Astrocyte of the spinal cord (primary cell): ENCODE measurements around the gene HECW1.

Experiments
- DNase-seq: peaks from one replicate; pipeline ENCODE4 v3.0.0; 2011; ENCODE audit warnings: low read depth, low spot score
- H3K4me3 ChIP-seq: 2 replicates; pipeline ENCODE4 v1.5.1; 2011; ENCODE audit warnings: low read depth, mild to moderate bottlenecking, low read length, moderate library complexity
- CTCF ChIP-seq: IDR thresholded peaks from 2 replicates; pipeline ENCODE4 v1.5.1; 2012; ENCODE audit warnings: low read depth, mild to moderate bottlenecking, low read length, inconsistent platforms
- in situ Hi-C: cut with HindIII; loops from 2 replicates; pipeline ENCODE4 v1.10.0; 2017; ENCODE audit warnings: low sequenced_read_pairs

The HECW1 gene

GRCh38 chr7:43362652-43363034 lies 250.2 kb downstream of the HECW1 start:
- in situ Hi-C loops: no loop called here
- H3K4me3 ChIP-seq: no peak overlapping the region
- TF ChIP-seq CTCF: no peak
- peak; percentile 15 for DNase-seq

GRCh38 chr7:43363035-43363791 lies 250.8 kb downstream of the HECW1 start:
- TF ChIP-seq CTCF: no peak
- H3K4me3 ChIP-seq: no peak overlapping the region
- in situ Hi-C loops: no loop called here
- DNase-seq: peak; percentile 5

GRCh38 chr7:43364391-43364790 lies 251.9 kb downstream of the HECW1 start:
- in situ Hi-C loops: no loop called here
- TF ChIP-seq CTCF: no peak
- no peak overlapping the region for H3K4me3 ChIP-seq
- no peak for DNase-seq

- in situ Hi-C loops: no loop called here
- no peak for DNase-seq
- H3K4me3 ChIP-seq: no peak overlapping the region
- TF ChIP-seq CTCF: no peak
Measured at GRCh38 chr7:43372676-43373355, 260.4 kb downstream of the HECW1 start.

- in situ Hi-C loops: no loop called here
- no peak overlapping the region for H3K4me3 ChIP-seq
- TF ChIP-seq CTCF: no peak
- no peak for DNase-seq
Measured at GRCh38 chr7:43377196-43377960, 264.9 kb downstream of the HECW1 start.

- in situ Hi-C loops: no loop called here
- DNase-seq: no peak
Measured at GRCh38 chr7:43379210-43379609, 266.8 kb downstream of the HECW1 start.

More at GRCh38 chr7:43379210-43379609, 266.8 kb downstream of the HECW1 start:
- H3K4me3 ChIP-seq: no peak overlapping the region
- no peak for TF ChIP-seq CTCF
